Neural cell (in vitro differentiated cells): Measurements from ENCODE around the gene ZNF148.

ENCODE experiments used
- EP300 ChIP-seq: fragments of 450-650 bp; conservative IDR thresholded peaks from 2 replicates; pipeline ENCODE4 v1.6.1; 2014; ENCODE audit warnings: antibody characterized with exemption, mild to moderate bottlenecking, moderate library complexity; ENCODE audit not compliant: poor library complexity, severe bottlenecking
- MXI1 ChIP-seq: fragments of 450-650 bp; conservative IDR thresholded peaks from 2 replicates; pipeline ENCODE4 v1.6.1; 2014; ENCODE audit warnings: antibody characterized with exemption, mild to moderate bottlenecking; ENCODE audit not compliant: poor library complexity, severe bottlenecking
- POLR2AphosphoS5 ChIP-seq: IDR thresholded peaks from 2 replicates; pipeline ENCODE4 v1.6.1; 2012
- RAD21 ChIP-seq: fragments of 450-650 bp; conservative IDR thresholded peaks from 2 replicates; pipeline ENCODE4 v1.6.1; 2014; ENCODE audit warnings: antibody characterized with exemption, mild to moderate bottlenecking, moderate library complexity
- TF ChIP-seq, protein P1 (sequence below): fragments of 450-650 bp; IDR thresholded peaks from 2 replicates; pipeline ENCODE4 v1.5.1; 2014; ENCODE audit warnings: antibody characterized with exemption, mild to moderate bottlenecking, moderate library complexity; ENCODE audit not compliant: poor library complexity, severe bottlenecking

DNA sequence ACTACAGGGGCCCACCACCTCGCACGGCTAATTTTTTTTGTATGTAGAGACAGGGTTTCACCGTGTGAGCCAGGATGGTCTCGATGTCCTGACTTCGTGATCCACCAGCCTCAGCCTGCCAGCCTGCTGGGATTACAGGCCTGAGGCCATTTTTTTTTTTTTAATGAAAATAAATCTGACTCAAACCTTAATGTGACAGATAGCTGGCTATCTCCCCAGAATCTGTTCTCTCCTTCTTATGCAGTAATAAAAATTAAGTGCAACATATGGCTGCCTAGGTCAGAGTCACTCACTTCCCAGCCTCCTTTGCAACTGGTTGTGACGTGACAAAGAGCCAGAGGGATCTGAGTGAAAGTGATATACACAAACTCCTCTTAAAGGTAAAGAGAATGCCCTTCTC, 53.0 kb downstream of the ZNF148 start:
- TF ChIP-seq, protein P1, sequence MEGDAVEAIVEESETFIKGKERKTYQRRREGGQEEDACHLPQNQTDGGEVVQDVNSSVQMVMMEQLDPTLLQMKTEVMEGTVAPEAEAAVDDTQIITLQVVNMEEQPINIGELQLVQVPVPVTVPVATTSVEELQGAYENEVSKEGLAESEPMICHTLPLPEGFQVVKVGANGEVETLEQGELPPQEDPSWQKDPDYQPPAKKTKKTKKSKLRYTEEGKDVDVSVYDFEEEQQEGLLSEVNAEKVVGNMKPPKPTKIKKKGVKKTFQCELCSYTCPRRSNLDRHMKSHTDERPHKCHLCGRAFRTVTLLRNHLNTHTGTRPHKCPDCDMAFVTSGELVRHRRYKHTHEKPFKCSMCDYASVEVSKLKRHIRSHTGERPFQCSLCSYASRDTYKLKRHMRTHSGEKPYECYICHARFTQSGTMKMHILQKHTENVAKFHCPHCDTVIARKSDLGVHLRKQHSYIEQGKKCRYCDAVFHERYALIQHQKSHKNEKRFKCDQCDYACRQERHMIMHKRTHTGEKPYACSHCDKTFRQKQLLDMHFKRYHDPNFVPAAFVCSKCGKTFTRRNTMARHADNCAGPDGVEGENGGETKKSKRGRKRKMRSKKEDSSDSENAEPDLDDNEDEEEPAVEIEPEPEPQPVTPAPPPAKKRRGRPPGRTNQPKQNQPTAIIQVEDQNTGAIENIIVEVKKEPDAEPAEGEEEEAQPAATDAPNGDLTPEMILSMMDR: no peak
- no peak for TF ChIP-seq MXI1
- TF ChIP-seq POLR2AphosphoS5: no peak
- no peak for TF ChIP-seq RAD21
- no peak for TF ChIP-seq EP300
